GM18502 (cell line): ENCODE measurements around the gene MED31.
A peak's percentile ranks its signal among the peaks of the same experiment; 100 is the strongest.
"Not testable (repeated sequence)": the region's sequence is repeated elsewhere in the genome, so short reads cannot be mapped to it uniquely, and the experiment has no call there.

Source experiments
- ATAC-seq: cut with Tn5 transposase; IDR thresholded peaks from one replicate; pipeline ENCODE4 v1.9.1; 2021; ENCODE audit warnings: mild to moderate bottlenecking; ENCODE audit not compliant: unreplicated experiment, poor library complexity

The MED31 gene

DNA sequence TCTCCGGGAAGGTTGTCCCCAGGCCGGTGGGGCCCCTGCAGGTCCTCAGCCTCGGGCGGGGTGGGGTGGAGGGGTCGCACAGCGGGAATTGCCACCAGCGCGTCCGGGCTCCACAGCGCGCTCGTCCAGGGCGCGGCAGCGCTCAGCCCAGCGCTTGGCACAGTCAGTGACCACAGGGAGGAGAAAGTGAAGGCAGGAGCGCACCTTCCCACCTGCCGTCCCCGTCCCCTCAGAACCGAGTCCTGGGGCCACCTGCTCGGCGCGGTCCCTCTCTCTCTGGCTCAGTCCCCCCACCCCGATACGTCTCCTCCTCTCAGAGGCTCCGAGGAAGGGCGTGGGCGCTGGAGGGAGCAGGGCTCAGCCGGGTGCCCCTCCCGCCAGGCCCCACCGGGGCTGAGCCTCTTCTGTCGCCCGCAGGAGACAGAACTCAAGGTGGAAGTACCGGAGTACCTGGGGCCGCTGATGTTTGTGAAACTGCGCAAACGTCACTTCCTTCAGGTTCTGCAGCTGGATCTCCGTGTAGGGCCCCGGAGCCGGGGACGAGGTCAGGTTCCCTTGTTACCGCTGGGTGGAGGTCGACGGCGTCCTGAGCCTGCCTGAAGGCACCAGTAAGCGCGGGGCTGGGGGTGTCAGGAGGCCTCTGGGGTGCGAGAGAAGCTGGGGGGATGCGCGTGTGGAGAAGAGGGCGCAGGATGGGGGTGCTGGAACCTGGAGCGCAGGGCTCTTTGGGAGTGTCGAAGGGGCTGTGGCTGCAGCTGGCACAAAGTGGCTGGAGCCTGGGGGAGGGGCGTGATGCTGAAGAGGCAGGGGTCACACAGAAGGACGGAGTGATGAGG lies 5.6 kb upstream of the MED31 start:
- peak; percentile 38 for ATAC-seq

DNA sequence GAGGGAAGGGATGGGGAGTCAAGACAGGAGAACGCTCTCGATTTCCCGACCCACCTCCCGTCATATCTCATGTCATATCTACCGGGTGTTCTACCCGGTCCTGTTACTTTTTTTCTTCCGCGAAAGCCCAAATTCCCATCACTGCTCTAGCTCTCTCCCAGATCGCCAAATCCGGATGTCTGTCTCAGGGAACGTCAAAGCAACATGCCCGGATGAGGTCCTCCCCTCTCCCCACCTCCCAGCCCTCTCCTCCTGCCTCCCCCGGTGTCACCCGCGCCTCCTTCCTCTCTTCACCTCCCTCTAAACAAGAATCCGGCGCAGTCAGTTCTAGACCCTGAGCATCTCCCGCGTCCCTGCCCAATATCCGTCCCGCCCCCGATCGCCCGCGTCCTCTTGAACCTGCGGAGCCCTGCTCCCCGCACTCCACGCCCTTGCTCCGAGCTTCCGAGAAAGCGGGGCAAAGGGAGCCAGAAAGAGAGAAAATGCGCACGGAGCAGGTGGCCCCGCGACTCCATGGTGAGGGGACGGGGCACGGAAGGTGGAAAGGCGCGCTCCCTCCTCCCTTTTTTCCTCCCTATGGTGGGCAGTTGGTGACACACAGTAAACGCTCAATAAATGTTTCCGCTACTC lies 4.4 kb upstream of the MED31 start:
- not testable (repeated sequence) for ATAC-seq

DNA sequence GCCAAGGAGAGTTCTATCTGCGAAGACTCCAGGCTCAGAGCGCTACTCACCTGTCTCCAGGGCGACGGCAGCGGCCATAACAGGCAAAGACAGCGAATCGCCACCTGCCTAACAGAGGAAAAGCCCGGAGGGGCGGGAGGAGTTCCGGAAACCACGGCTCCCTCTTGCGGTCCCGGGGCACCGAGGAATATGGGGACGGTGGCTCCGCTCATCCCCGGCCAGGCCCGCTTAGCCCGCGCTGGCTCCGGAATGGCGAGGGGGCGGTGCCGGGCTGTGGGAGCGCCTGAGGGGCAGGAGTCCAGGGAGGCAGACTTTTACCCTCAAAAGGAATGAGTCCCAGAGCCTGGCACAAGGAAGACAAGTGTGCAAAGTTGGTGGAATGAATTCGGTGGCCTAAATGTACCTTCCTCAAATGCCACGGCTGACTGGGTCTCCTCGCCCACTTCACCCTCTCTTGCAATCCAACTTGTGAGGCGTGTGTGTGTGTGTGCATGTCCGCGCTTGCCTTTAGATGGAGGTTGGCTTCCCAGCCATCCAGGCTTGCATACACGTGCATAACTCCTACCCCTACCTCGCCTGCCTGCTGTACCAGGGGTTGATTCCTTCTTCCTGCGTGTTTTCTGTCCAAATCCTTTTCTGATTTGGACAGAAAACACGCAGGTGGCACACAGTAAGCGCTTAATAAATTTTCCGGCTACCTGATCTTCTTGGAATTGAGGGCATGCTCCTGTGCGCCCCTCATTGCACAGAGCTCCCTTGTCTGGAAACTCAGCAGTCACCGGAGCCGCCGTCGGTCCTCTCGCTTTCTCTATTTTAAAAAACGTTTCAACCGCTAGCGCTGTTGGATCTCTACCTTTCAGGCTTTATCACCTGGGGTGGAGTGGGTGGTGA lies 3.7 kb upstream of the MED31 start:
- no peak for ATAC-seq

DNA sequence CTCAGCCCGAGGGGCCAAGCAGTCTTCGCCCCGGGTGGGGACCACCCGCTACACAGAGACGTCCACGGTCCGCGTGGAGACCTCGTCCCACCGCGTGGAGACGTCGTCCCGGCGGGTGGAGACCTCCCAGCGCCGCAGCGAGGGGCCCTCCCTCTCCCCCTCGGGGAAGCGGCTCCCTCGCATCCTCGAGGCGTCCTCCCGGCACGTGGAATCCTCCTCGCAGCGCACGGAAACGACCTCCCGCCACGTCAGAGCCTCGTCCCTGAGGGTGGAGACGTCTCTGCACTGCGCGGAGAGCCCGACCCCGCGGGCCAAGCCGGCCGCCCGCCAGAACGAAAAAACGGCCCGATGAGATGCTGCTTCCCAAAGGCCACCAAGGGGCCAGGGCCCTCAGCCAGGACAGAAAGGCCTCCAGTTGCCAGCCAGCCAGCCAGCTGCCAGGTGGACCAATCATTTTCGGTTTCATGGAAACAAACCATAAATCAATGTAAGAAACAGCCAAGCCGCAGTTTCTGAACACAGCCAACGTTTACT lies 581 bp upstream of the MED31 start:
- ATAC-seq = no peak

DNA sequence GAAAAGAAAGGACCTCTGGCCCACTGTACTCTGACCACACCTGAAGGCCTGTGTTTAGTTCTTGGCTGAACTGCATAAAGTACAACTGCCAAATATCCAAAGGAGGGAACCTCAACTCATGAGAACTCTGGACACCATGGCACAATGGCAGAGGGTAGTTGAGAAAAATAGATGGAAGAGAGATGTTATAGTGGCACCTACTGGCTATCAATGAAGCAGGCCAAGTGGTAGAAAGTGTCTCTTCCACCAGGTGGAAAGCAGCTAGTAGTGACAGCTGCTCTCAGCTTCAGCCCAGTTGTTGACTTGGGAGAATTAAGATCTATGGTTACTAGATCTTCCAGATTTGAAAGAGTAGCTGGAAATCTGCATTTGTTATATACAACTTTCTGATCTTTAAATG lies 3.2 kb downstream of the MED31 start:
- no peak for ATAC-seq

DNA sequence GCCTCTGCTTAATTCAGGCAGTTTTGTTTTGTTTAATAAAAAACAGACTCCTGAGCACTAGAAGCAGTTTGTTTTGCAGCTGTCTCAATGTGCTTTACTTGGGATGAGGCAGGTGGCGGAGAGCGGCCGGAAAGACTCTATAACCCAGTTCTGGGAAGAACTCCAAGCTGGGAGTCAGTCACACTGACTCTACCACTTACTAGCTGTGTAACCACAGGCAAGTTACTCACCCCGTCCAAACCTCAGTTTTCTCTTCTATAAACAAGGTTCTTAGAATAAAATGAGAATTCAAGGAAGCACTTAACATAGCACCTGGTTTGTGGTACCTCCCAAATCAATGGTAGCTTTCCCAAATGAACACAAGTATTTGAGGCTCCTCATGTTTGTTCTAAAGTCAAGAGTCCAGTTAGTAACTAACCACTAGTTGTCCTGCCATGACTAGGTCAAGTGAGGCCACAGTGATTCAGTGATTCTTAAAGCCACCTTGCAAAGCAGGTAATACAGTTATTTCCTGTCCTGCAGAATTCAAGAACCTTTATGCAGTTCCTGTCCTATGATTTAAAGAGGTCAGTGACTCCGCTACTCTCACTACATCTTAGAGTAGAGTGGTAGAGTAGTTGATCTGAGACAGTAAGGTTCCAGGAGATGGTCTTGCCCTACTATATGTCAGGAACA lies 7.8 kb downstream of the MED31 start:
- ATAC-seq = no peak

DNA sequence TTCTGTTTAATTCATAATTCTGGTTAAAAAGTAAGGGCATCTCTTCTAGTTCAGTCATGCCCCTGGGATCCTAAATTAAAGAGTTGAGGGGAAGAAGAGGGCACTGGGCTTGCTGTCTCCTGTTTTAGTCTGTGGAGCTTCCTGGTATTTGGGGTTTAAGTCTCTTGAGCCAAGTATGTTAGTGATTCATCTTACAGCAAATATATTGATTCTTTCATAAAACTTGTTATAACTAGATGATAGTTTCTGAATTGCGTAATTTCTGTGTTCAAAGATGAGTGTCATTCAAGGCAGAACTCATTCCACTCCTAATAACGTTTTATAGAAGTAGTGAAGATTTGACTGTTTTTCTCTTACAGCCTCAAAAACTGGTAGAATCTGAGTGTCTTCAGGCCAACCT lies 8.8 kb downstream of the MED31 start:
- no peak for ATAC-seq

DNA sequence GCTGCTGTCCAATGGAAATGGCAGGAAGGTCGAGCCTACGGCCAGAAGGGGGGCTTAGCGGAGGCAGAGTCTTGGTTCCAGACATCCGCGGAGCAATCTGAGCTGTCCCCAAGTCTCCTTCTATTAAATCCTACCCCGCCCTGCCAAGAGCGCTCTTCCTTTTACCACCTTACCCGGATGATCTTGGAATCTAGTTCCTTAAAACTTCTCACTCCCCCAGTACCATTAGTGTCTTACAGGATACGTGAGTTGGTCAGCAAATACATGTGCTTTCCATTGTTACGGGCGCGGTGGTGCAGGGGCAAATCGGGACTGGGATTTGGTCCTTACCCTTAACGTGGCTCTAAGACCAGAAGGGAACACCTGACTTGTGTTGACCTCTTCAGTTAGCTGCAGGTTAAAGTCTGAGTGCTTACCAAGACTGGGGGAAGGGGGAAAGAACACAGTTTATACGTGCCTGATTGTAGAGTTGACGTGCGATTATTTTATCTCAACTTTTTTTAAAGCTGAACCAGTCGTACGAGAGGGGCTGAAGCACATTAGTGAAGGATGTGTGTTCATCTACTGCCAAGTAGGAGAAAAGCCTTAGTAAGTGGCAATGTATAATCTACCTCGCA lies 10.1 kb downstream of the MED31 start:
- no peak for ATAC-seq

DNA sequence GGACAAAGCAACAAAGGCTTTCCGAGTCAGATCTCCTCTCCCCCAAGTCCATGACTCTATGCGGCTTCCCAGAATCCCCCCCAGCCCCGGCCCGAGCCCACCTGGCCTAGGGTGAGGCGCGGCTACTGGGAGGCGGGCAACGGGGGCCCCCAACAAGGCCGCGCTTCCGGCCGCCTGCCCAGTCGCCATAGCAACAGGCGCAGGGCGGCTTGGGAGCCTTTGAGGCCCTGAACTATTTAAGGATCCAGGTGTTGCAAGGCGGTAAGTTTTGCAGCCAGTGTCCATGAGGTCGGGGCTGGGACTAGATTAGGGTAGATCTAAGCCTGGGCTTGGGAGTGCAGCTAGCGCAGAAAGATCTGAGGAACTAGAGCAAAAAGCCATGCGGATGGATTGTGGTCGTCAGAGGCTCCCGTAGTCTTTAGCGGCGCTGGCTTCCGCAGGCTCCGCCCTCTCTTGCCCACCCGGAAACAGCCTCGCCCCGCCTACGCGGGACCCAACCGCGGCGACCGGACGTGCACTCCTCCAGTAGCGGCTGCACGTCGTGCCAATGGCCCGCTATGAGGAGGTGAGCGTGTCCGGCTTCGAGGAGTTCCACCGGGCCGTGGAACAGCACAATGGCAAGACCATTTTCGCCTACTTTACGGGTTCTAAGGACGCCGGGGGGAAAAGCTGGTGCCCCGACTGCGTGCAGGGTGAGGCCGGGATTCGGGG lies 10.7 kb downstream of the MED31 start, which contains the start of the genes KIAA0753 and TXNDC17:
Gene KIAA0753, minus strand, starts transcription at position 176 of the 711 bp plus-strand sequence. CDS start 5,608 bp downstream, outside the sequence.
Gene TXNDC17, plus strand, starts transcription at position 525 of the 711 bp plus-strand sequence. Its CDS starts 23 bp downstream, at position 548.
- ATAC-seq = peak; percentile 90

DNA sequence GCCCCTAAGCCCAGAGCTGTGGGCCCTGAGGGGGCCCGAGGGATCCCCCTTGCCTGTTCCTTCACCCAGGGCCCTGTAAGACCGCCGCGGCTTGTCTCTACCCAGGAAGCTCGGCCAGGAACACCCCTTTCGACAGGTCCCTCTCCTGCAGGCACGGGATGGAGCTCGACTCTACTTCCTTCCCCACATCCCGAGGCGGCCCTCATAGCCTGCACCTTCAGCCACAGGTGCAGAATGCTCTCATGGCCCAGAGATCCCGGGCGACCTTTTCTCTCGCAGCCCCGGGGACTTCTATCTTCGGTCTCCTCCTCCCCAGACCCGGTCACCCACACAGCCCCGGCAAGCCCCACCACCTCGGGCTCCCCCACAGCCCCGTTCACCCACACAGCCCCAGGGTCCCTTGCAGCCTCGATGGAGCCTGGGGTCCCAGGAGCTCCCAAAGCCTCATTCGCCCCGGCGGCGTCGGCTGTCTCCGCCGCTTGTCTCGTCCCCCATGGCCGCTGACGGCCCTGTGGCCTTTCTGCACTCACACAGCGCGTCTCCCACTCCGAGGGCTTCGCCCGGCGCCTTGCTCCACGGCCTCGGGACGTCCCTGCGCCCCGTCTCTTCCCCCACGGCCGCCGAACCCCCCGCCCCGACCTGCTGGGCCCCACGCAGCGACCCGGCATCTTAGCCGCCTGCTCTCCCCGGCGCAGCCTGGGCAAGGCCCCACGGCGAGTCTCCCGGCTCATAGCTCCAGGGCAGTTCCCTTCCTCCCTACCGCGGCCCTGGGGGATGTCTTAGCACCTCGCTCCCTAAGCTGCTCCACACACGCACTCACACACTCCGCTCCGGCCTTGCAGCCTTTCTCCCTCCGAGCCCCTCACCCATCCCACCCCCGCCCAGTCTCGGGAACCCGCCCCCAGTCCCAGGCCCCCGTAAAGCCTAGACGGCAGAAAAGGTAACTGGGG lies 11.5 kb downstream of the MED31 start:
- no peak for ATAC-seq

DNA sequence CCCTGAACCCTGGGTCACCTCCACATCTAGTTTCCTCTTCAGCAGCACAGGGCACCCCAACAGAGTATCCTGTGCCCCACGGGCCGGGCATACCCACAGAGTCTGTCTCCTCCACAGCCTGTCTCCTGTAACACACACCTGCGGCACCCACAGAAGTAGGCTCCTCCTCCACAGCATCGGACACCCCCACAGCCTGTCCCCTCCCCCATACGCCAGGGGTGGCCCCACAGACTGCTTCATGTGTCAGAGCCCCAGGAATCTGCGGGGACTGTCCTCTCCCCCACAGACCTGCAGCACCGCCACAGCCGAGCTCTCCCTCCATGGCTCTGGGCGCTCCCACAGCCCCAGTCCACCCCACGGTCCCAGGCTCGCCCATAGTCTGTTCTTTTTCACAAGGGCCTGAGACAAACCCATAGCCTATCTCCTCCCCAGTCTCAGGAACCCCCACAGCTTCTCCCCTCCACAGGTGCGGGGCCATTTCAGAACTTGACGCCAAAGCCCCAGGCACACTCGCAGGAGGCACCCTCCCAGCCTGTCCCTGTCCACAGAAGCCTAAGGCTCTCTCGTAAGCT lies 12.3 kb downstream of the MED31 start:
- ATAC-seq = no peak

DNA sequence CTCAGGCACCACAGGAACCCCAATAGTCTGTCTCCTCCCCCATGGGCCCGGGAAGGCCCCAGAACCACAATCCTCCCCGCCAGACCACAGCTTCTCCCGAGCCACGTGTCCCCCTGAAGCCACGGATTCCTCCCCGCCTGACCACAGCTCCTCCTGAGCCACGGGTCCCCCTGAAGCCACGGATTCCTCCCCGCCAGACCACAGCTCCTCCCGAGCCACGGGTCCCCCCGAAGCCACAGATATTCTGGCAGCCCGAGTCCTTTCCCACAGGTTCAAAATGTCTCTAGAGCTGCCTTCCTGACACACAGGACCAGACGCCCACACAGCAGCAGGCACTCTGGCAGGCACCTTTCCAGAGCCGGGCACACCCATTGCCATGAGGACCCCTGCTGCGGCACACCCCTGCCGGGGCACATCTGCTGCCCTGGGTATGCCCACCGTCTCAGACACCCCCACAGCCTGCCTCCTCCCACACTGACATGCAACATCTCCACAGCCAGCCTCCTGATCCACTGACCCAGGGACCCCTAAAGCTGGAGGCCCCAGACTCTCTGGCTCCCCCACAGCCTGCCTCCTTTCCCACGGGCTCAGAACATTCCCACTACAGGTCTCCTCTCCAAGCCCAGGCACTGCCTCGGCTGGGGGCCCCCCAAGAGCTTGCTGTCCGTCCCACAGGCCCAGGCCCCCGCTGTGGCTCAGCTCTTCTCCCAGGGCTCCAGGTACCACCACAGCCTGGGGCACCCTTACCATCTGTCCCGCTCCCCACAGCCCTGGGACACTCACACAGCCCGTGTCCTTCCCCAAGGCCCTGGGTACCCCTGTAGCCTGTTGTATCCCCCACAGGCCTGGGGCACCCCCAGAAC lies 13.1 kb downstream of the MED31 start:
- no peak for ATAC-seq

DNA sequence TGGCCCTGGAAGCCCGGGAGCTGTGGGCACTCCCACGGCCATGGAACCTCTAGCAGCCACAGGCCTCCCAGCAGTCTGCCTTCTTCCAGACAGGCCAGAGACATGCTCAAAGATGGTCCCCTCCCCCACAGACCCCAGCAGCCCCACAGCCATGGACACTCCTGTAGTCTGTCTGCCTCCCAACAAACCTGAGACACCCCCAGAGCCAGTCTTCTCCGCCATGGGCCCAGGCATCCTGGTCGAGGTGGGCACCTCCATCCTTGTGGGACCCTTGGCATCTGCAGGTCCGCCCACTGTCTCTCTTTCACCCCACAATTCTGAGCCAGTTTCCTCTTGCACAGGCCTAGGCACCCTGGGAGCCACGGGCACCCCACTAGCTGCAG lies 14.0 kb downstream of the MED31 start:
- no peak for ATAC-seq

DNA sequence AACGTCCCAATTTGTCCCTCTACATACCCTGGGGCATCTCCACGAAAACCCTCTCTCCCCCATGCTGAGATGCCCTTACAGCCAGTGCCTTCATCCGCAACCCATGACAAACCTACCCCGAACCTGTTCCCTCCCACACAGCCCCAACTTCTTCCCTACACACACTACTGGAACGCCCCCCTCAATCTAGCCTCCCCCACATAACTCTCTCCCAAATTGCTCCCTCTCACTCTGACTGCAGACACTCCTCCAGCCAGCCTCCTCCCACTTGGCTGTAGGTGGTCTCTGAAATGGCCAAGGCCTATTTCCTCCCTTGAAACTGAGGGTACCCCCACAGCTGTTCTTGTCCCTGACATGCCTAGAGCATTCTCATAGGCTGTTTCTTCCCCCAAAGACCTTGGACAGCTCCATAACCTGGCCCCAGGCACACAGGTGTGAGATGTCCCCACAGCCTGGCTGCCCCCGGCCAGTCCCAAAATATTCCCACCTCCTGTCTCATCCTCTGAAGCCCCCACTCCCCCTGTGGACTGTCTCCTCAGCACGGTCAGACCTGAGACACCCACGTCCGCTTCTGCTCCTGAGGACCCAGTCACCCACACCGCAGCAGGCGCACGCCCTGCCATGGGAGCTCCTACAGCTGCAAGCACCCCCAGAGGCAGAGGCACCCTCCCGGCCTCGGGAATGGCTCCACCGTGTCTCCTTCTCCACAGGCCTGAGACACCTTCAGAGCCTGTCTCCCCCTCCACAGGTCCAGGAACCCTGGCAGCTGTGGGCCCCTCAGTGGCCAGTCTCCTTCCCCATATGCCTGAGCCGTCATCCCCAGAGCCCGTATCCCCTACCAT lies 14.6 kb downstream of the MED31 start:
- no peak for ATAC-seq

DNA sequence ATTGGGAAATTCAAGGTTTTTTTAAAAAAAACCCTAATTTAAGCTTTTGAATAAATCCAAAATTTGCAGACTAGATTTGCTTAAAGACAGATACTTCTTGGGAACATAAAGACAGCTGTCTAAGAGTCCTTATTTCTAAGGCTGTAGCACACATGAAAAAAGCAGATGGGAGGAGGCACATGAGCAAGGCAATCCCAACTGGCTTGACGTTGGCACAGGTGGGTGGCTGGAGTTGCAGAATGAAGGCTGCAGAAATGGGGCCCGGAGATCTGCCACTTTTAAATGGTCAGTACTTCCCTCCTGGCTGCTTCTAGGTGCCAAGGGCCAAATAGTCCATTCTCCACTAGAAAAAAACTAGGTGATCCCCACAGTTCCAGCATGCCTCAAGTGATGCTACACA lies 15.3 kb downstream of the MED31 start:
- ATAC-seq = no peak

DNA sequence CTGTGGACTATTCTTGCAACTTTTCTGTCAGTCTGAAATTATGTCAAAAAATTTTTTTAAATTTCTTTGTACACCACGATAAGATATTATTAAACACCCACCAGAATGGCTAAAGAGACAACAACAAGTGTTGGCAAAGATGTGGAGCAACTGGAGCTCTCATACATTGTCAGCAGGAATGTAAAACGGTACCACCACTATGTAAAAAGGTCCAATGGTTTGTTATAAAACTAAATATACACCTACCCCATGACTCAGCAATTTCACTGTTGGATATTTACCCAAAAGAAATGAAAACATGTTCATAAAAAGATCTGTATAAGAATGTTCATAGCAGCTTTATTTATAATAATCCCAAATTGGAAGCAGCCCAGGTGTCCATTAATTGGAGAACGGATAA lies 18.1 kb downstream of the MED31 start:
- no peak for ATAC-seq
